H9 (cell line): ENCODE measurements around the gene RSAD1. TPM values are rescaled to one million over a fixed set of nuclear protein-coding genes. Genes with fewer than 3 reads are reported as not detected.

ENCODE experiments used
- DNase-seq: peaks from one replicate; pipeline ENCODE4 v3.0.0-alpha.2; 2017
- H2AFZ ChIP-seq: one replicate; pipeline ENCODE4 v1.6.1; 2013; ENCODE audit warnings: mild to moderate bottlenecking, low read length, control low read depth, moderate library complexity
- H2AK5ac ChIP-seq: 2 replicates; pipeline ENCODE4 v1.6.1; 2013; ENCODE audit warnings: low read length, control low read depth, mixed read lengths; ENCODE audit not compliant: insufficient read length
- H2BK120ac ChIP-seq: one replicate; pipeline ENCODE4 v1.6.1; 2013; ENCODE audit warnings: low read depth, mild to moderate bottlenecking, low read length, control low read depth, inconsistent platforms; ENCODE audit not compliant: poor library complexity, severe bottlenecking
- H2BK12ac ChIP-seq: 2 replicates; pipeline ENCODE4 v1.6.1; 2013; ENCODE audit warnings: low read length, control low read depth, mixed read lengths, low read depth; ENCODE audit not compliant: insufficient read length
- H2BK15ac ChIP-seq: 2 replicates; pipeline ENCODE4 v1.6.1; 2013; ENCODE audit warnings: low read depth, low read length, control low read depth
- H2BK20ac ChIP-seq: one replicate; pipeline ENCODE4 v1.6.1; 2013; ENCODE audit warnings: low read depth, mild to moderate bottlenecking, low read length, control low read depth, inconsistent platforms; ENCODE audit not compliant: poor library complexity, severe bottlenecking
- H2BK5ac ChIP-seq: 2 replicates; pipeline ENCODE4 v1.6.1; 2013; ENCODE audit warnings: low read length, control low read depth, mixed read lengths; ENCODE audit not compliant: insufficient read length
- H3K14ac ChIP-seq: 2 replicates; pipeline ENCODE4 v1.6.1; 2013; ENCODE audit warnings: low read length, control low read depth; ENCODE audit not compliant: insufficient read depth
- H3K18ac ChIP-seq: 2 replicates; pipeline ENCODE4 v1.6.1; 2013; ENCODE audit warnings: low read depth, mild to moderate bottlenecking, mixed read lengths, low read length, control low read depth; ENCODE audit not compliant: insufficient read length
- H3K23ac ChIP-seq: 2 replicates; pipeline ENCODE4 v1.6.1; 2013; ENCODE audit warnings: low read length, control low read depth, mixed read lengths, low read depth; ENCODE audit not compliant: insufficient read length
- H3K23me2 ChIP-seq: 2 replicates; pipeline ENCODE4 v1.6.1; 2013; ENCODE audit warnings: low read depth, mild to moderate bottlenecking, mixed read lengths, low read length, control low read depth; ENCODE audit not compliant: insufficient read length, poor library complexity, severe bottlenecking
- H3K27ac ChIP-seq: 2 replicates; pipeline ENCODE4 v1.5.1; 2013; ENCODE audit warnings: low read length, control low read depth, mixed read lengths, low read depth; ENCODE audit not compliant: insufficient read length
- H3K27me3 ChIP-seq: 2 replicates; pipeline ENCODE4 v1.6.1; 2013; ENCODE audit warnings: low read length, control low read depth, inconsistent platforms; ENCODE audit not compliant: insufficient read depth
- H3K4ac ChIP-seq: 2 replicates; pipeline ENCODE4 v1.6.1; 2013; ENCODE audit warnings: low read depth, mild to moderate bottlenecking, control low read depth, inconsistent platforms, low read length, moderate library complexity
- H3K4me1 ChIP-seq: 2 replicates; pipeline ENCODE4 v1.6.1; 2013; ENCODE audit warnings: low read length, control low read depth, inconsistent platforms; ENCODE audit not compliant: insufficient read depth
- H3K4me2 ChIP-seq: 2 replicates; pipeline ENCODE4 v1.6.1; 2013; ENCODE audit warnings: low read length, control low read depth, mixed read lengths; ENCODE audit not compliant: insufficient read length, insufficient read depth
- H3K56ac ChIP-seq: 2 replicates; pipeline ENCODE4 v1.6.1; 2013; ENCODE audit warnings: low read depth, mild to moderate bottlenecking, mixed read lengths, low read length, control low read depth; ENCODE audit not compliant: insufficient read length
- H3K79me1 ChIP-seq: 2 replicates; pipeline ENCODE4 v1.6.1; 2013; ENCODE audit warnings: low read depth, mild to moderate bottlenecking, moderate library complexity, low read length, control low read depth, inconsistent platforms; ENCODE audit not compliant: insufficient read depth, poor library complexity, severe bottlenecking
- H3K79me2 ChIP-seq: 2 replicates; pipeline ENCODE4 v1.6.1; 2013; ENCODE audit warnings: low read length, control low read depth, inconsistent platforms; ENCODE audit not compliant: insufficient read depth
- H3K9ac ChIP-seq: 2 replicates; pipeline ENCODE4 v1.6.1; 2013; ENCODE audit warnings: low read length, control low read depth, mixed read lengths; ENCODE audit not compliant: insufficient read length; ENCODE audit errors: extremely low read depth
- H3K9me3 ChIP-seq: one replicate; pipeline ENCODE4 v1.6.1; 2013; ENCODE audit warnings: low read depth, low read length, inconsistent platforms; ENCODE audit not compliant: control insufficient read depth
- H3T11ph ChIP-seq: one replicate; pipeline ENCODE4 v1.6.1; 2013; ENCODE audit warnings: mild to moderate bottlenecking, low read length, control low read depth, inconsistent platforms
- H4K20me1 ChIP-seq: one replicate; pipeline ENCODE4 v1.6.1; 2013; ENCODE audit not compliant: control insufficient read depth, insufficient read length, insufficient read depth
- H4K5ac ChIP-seq: 2 replicates; pipeline ENCODE4 v1.6.1; 2013; ENCODE audit warnings: low read depth, mild to moderate bottlenecking, mixed read lengths, low read length, control low read depth; ENCODE audit not compliant: insufficient read length
- H4K8ac ChIP-seq: replicated peaks from 2 replicates; pipeline ENCODE4 v1.6.1; 2013; ENCODE audit warnings: low read length, control low read depth, mixed read lengths, low read depth; ENCODE audit not compliant: insufficient read length
- H4K91ac ChIP-seq: 2 replicates; pipeline ENCODE4 v1.6.1; 2013; ENCODE audit warnings: low read depth, mild to moderate bottlenecking, moderate library complexity, mixed read lengths, low read length, control low read depth; ENCODE audit not compliant: insufficient read length
- H3K27ac Mint-ChIP-seq, 3 experiments: 2 replicates in 2 of 3; 3 replicates in 1 of 3; pipeline ENCODE4 v1.8.0; 2020 to 2021; ENCODE audit warnings: mixed read lengths in 3 of 3, mild to moderate bottlenecking in 1 of 3, moderate library complexity in 1 of 3
- H3K27me3 Mint-ChIP-seq: 2 replicates; pipeline ENCODE4 v1.8.0; 2021; ENCODE audit warnings: low read depth, mild to moderate bottlenecking, moderate library complexity, mixed read lengths
- H3K36me3 Mint-ChIP-seq, 3 experiments: 2 replicates in 2 of 3; 3 replicates in 1 of 3; pipeline ENCODE4 v1.8.0; 2020 to 2021; ENCODE audit warnings: low read depth in 3 of 3, mixed read lengths in 3 of 3; ENCODE audit not compliant: insufficient read depth in 1 of 3
- H3K4me1 Mint-ChIP-seq, 2 experiments: 2 replicates each; pipeline ENCODE4 v1.8.0; 2020; ENCODE audit warnings: mixed read lengths in 2 of 2
- H3K4me3 Mint-ChIP-seq, 2 experiments: 2 replicates in 1 of 2; 3 replicates in 1 of 2; pipeline ENCODE4 v1.8.0; 2020 to 2021; ENCODE audit warnings: mild to moderate bottlenecking in 2 of 2, mixed read lengths in 2 of 2, moderate library complexity in 1 of 2
- H3K9me3 Mint-ChIP-seq, 2 experiments: 2 replicates in 1 of 2; 3 replicates in 1 of 2; pipeline ENCODE4 v1.8.0; 2020; ENCODE audit warnings: mild to moderate bottlenecking in 2 of 2, mixed read lengths in 2 of 2, moderate library complexity in 1 of 2
- whole genome bisulfite sequencing: extraction: QIAGEN DNeasy Blood & Tissue Kit; methylation state at CpG from one replicate; pipeline ENCODE4 v1.1.7; 2013; ENCODE audit warnings: missing lambda C conversion rate, low lambda C conversion rate, mixed read lengths; ENCODE audit not compliant: insufficient read length; ENCODE audit errors: extremely low coverage; 5-methylcytosine and 5-hydroxymethylcytosine counted together
- total RNA-seq: library from RNA; stranded (reverse); gene quantifications from 2 replicates; pipeline ENCODE4 v1.2.1, GENCODE V29; 2021
- TF ChIP-seq, protein P1 (sequence below): fragments of 200-600 bp; sonication (generic); conservative IDR thresholded peaks from 3 replicates; pipeline ENCODE4 v1.8.0; 2021; ENCODE audit warnings: antibody characterized with exemption, mild to moderate bottlenecking

RSAD1 gene
- total RNA-seq, 1 experiment from 2014 or later = 27.9 TPM

DNA sequence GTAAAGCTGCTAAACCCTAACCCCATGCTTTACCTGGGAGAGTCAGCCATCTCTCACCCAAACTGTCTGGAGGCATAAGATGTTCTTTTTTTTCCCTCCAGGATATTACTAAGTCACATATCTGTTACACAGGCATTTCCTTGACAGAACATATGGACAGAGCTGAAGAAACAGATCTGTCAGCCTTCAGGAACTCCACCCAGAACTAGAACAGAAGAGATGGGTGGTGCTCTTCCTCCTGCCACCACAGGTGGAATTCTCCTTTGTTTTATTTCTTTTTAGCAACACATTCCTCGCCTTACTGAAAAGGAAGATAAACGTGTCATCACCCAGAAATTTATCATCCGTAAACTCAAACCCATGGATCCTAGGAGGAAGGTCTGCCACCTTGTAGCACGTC, 38.4 kb downstream of the RSAD1 start:
- Histone ChIP-seq H3K27ac (no peak overlapping the region), H2AFZ (no peak overlapping the region), H3K9ac (no peak overlapping the region), H2BK15ac (no peak overlapping the region), H4K91ac (no peak overlapping the region), H2AK5ac (no peak overlapping the region), H2BK12ac (no peak overlapping the region), H3K79me1 (no peaks in the 10 kb centered on the region), H3K79me2 (no peaks in the 10 kb centered on the region), H3K4ac (no peak overlapping the region), H2BK120ac (no peak overlapping the region), H3K14ac (no peak overlapping the region), H4K20me1 (no peaks in the 10 kb centered on the region), H3K23me2 (no peaks in the 10 kb centered on the region), H3K23ac (no peak overlapping the region), H3T11ph (no peak overlapping the region), H2BK20ac (no peak overlapping the region), H3K9me3 (no peaks in the 10 kb centered on the region), H3K18ac (no peak overlapping the region), H4K8ac (no peak overlapping the region), H4K5ac (no peak overlapping the region), H2BK5ac (no peak overlapping the region), H3K27me3 (no peaks in the 10 kb centered on the region), H3K4me1 (no peaks in the 10 kb centered on the region), H3K4me2 (no peak overlapping the region), H3K56ac (no peak overlapping the region)
- H3K4me1 Mint-ChIP-seq = peaks cover 13 to 18% of the 10 kb centered on the region in 2 experiments
- no peak for DNase-seq
- no peak overlapping the region for H3K4me3 Mint-ChIP-seq
- H3K27ac Mint-ChIP-seq = no peak overlapping the region
- H3K27me3 Mint-ChIP-seq = peaks cover 9% of the 10 kb centered on the region; the same call in 1 of the 2 replicates
- WGBS = no CpG with 5 or more reads among the region's 4 CpGs
- TF ChIP-seq, protein P1, sequence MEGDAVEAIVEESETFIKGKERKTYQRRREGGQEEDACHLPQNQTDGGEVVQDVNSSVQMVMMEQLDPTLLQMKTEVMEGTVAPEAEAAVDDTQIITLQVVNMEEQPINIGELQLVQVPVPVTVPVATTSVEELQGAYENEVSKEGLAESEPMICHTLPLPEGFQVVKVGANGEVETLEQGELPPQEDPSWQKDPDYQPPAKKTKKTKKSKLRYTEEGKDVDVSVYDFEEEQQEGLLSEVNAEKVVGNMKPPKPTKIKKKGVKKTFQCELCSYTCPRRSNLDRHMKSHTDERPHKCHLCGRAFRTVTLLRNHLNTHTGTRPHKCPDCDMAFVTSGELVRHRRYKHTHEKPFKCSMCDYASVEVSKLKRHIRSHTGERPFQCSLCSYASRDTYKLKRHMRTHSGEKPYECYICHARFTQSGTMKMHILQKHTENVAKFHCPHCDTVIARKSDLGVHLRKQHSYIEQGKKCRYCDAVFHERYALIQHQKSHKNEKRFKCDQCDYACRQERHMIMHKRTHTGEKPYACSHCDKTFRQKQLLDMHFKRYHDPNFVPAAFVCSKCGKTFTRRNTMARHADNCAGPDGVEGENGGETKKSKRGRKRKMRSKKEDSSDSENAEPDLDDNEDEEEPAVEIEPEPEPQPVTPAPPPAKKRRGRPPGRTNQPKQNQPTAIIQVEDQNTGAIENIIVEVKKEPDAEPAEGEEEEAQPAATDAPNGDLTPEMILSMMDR = no peak
- no peaks in the 10 kb centered on the region for H3K36me3 Mint-ChIP-seq
- no peaks in the 10 kb centered on the region for H3K9me3 Mint-ChIP-seq
